GM23248 (cell line): ENCODE data around the gene MRO.

Experiments
- EZH2 ChIP-seq: fragments of 200-600 bp; sonication (generic); IDR thresholded peaks from 2 replicates; pipeline ENCODE4 v1.6.1; 2018; ENCODE audit warnings: antibody characterized with exemption, mild to moderate bottlenecking; ENCODE audit not compliant: insufficient read depth, poor library complexity, severe bottlenecking
- EZH2phosphoT487 ChIP-seq: fragments of 200-600 bp; sonication (generic); IDR thresholded peaks from 2 replicates; pipeline ENCODE4 v1.6.1; 2018; ENCODE audit warnings: antibody characterized with exemption, moderate library complexity, mild to moderate bottlenecking, low read depth; ENCODE audit not compliant: insufficient read depth

GRCh38 chr18:50807176-50807575 lies 12.6 kb downstream of the MRO start:
- TF ChIP-seq EZH2 = no peak
- no peak for TF ChIP-seq EZH2phosphoT487
